GM12872 (cell line): Measurements from ENCODE around the gene INPP5D.

Experiments used
- TF ChIP-seq, protein P1 (sequence below): IDR thresholded peaks from 3 replicates; pipeline ENCODE4 v1.5.1; 2011; ENCODE audit warnings: low read depth, mild to moderate bottlenecking, low read length, moderate library complexity; ENCODE audit not compliant: insufficient read depth

The INPP5D gene

DNA sequence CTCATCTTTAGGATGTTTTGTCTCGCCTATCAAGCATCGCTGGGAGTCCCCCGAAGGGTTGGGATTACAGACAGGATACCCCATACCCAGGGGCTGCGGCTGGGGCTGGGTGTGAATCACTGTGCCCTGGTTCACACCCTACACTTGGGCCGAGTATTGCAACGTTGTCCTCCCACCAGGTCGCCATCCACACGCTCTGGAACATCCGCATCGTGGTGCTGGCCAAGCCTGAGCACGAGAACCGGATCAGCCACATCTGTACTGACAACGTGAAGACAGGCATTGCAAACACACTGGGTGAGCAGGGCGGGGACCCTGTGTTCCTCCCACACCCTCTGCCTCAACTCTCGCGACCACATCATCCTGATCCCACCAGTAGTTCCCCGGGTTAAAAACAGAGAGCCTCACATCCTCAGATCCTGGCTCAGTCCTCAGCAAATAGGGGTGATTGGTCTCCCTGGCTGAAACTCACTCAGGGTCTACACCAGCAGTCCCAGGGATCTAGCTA, 104.0 kb downstream of the INPP5D start:
- TF ChIP-seq, protein P1, sequence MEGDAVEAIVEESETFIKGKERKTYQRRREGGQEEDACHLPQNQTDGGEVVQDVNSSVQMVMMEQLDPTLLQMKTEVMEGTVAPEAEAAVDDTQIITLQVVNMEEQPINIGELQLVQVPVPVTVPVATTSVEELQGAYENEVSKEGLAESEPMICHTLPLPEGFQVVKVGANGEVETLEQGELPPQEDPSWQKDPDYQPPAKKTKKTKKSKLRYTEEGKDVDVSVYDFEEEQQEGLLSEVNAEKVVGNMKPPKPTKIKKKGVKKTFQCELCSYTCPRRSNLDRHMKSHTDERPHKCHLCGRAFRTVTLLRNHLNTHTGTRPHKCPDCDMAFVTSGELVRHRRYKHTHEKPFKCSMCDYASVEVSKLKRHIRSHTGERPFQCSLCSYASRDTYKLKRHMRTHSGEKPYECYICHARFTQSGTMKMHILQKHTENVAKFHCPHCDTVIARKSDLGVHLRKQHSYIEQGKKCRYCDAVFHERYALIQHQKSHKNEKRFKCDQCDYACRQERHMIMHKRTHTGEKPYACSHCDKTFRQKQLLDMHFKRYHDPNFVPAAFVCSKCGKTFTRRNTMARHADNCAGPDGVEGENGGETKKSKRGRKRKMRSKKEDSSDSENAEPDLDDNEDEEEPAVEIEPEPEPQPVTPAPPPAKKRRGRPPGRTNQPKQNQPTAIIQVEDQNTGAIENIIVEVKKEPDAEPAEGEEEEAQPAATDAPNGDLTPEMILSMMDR: no peak

DNA sequence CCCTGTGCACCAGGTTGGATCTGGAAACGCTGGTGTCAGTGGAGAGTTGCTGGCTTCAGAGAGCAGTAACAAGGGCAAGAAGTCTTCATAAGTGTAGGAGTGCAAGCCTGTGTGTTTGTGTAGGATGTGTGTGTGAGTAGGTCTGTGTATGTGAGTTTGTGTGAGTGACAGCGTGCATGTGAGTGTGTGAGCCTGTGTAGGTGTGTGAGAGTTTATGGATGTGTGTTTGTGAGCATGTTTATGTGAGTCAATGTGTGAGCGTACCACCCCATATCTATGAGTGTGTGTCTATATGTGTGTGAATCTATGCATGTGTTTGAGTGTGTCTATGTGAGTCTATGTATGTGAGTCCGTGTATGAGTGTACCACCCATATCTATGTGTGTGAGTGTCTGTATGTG, 104.8 kb downstream of the INPP5D start:
- TF ChIP-seq, protein P1: no peak

DNA sequence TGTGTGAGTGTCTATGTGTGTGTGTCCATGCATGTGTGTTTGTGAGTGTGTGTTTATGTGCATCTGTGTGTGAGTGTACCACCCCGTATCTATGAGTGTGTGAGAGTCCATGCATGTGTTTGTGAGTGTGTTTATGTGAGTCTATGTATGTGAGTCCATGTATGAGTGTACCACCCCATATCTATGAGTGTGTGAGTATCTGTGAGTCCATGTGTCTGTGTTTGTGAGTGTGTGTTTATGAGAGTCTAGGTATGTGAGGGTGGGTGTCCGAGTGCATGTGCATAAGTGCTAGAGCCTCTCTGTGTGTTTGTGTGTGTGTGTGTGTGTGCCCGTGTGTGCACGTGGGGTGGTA, 105.4 kb downstream of the INPP5D start:
- TF ChIP-seq, protein P1: no peak

DNA sequence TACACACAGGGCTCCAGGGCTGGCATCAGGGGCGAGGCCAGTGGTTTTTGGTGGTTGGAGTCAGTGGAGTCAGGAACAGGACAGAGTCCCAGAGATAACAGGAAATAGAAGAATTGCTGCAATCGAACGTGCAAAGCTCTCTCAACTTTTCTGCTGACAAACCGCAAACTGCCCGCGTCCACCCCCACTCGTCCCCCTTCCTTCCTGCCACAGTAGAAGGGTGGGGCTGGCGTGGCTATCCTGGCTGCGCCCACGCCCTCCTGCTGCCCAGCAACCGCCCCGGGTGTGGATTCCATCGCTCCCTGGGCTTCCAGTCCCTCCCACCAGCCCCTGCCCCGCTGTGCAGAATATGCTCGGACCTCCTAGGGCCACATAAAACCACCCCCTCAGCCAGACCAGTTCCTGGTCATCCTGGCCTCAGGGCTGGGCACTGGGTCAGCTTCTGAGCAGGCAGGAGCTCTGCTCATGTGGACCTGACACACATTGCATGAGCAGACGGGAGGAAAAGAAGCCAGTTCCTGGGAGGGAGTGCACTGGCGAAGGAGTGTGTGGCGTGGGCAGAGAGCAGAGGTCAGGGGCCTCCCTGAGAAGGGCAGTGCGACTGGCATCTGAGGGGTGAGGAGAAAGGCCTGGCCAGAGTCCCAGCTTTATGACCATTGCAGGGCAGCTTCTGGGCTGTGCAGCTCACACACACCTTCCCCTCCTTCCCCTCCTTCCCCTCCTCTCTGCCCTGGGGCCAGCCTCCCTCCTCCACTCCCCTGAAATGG, 105.9 kb downstream of the INPP5D start:
- TF ChIP-seq, protein P1: no peak

DNA sequence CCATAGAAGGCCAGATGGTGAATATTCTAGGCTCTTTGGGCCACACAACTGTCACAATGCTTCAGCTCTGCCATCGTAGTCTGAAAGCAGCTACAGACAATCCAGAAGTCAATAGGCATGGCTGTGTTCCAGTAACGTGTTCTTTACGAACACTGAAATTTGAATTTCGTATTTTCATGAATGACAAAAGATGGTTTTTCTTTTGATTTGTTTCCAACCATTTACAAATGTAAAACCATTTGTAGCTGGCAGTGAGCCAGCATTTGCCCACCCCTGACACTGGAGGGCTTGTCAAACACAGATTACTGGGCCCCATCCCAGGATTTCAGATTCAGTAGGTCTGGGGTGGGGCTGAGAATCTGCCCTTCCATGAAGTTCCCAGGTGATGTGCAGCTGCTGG, 108.3 kb downstream of the INPP5D start:
- TF ChIP-seq, protein P1: no peak

DNA sequence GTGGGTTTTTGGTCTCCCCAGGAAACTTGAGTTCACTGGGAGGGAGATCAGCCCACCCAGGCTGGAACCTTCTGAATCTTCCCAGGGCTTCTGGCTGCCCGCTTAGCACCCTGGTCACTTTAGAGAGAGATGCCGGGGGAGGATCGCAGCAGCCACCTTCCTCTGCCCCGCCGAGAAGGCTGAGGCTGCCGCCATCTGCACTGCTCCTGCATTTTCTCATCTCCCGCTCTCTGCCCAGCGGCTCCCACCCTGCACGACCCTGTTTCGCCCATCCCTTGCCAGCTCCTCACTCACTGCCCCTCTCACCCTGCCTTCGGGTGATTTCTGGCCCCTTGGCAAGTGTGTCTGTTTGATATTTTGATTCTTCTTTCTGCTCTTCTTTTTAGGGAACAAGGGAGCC, 108.8 kb downstream of the INPP5D start:
- TF ChIP-seq, protein P1: no peak

DNA sequence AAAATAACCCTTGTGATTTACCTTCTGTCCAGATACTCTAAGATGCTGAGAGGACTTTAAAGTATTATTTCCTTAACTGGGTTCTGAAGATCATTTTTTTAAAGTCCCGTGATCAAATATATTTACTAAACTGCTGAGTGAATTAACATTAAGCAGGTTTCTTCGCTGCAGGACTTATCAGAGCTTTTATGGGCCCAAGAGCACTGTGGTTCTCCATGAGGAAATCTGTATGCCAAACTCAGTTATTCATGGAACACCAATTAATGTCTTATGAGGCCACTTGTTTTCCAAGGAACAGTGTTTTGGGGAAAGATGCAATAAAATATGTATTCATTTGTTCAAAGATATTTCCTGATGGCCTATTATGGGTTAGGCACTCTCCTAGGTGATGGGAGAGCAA, 111.2 kb downstream of the INPP5D start:
- TF ChIP-seq, protein P1: no peak
